CD14-positive monocyte (primary cell): Measurements from ENCODE around the gene ANKRD26. TPM values are rescaled to one million over a fixed set of nuclear protein-coding genes. Genes with fewer than 3 reads are reported as not detected.

Experiments used
- DNase-seq, 3 donors: peaks; one replicate each; pipeline ENCODE4 v3.0.0-alpha.2; 2011 to 2022
- H2AFZ ChIP-seq: 2 replicates; pipeline ENCODE4 v1.6.0; 2012; ENCODE audit warnings: mild to moderate bottlenecking, low read depth, low read length, inconsistent platforms; ENCODE audit not compliant: insufficient read depth, poor library complexity, severe bottlenecking
- H3K27ac ChIP-seq, 2 donors: 1 replicate in 1 of 2; 2 replicates in 1 of 2; pipeline ENCODE4 v1.5.1; 2012 to 2013; ENCODE audit warnings: low read length in 2 of 2, control low read depth in 1 of 2, inconsistent platforms in 1 of 2, low read depth in 1 of 2, mild to moderate bottlenecking in 1 of 2
- H3K27me3 ChIP-seq, 2 donors: one replicate each; pipeline versions ENCODE4 v1.6.0 to v1.6.1; 2011 to 2013; ENCODE audit warnings: low read length in 2 of 2; ENCODE audit not compliant: control insufficient read depth in 2 of 2, insufficient read depth in 2 of 2
- H3K36me3 ChIP-seq, 2 donors: replicated peaks in 1 of 2; 1 replicate in 1 of 2; 2 replicates in 1 of 2; pipeline versions ENCODE4 v1.5.1 to v1.6.1; 2012 to 2013; ENCODE audit warnings: low read length in 2 of 2, control low read depth in 1 of 2, inconsistent platforms in 1 of 2, mild to moderate bottlenecking in 1 of 2; ENCODE audit not compliant: insufficient read depth in 2 of 2, control insufficient read depth in 1 of 2
- H3K4me1 ChIP-seq, 2 donors: 1 replicate in 1 of 2; 2 replicates in 1 of 2; pipeline versions ENCODE4 v1.5.1 to v1.6.1; 2012 to 2013; ENCODE audit warnings: low read length in 2 of 2, control low read depth in 1 of 2, inconsistent platforms in 1 of 2, mild to moderate bottlenecking in 1 of 2, moderate library complexity in 1 of 2; ENCODE audit not compliant: insufficient read depth in 2 of 2, control insufficient read depth in 1 of 2
- H3K4me2 ChIP-seq: replicated peaks from 2 replicates; pipeline ENCODE3; 2012; ENCODE audit warnings: low read length, moderate library complexity, mild to moderate bottlenecking; ENCODE audit not compliant: poor library complexity, severe bottlenecking; ENCODE audit errors: extremely low read depth
- H3K4me3 ChIP-seq, 3 experiments: fragments of 200-600 bp in 1 of 3; sonication (generic) in 1 of 3; replicated peaks in 1 of 3; 1 replicate in 2 of 3; 2 replicates in 1 of 3; pipeline ENCODE4 v1.5.1; 2011 to 2013; ENCODE audit warnings: low read length in 3 of 3, mild to moderate bottlenecking in 3 of 3, control low read depth in 2 of 3, low read depth in 2 of 3, inconsistent platforms in 1 of 3, moderate library complexity in 1 of 3
- H3K79me2 ChIP-seq: 2 replicates; pipeline ENCODE4 v1.6.0; 2012; ENCODE audit warnings: mild to moderate bottlenecking, control low read depth, inconsistent platforms, low read length, moderate library complexity; ENCODE audit not compliant: insufficient read depth
- H3K9ac ChIP-seq: 2 replicates; pipeline ENCODE4 v1.6.0; 2017; ENCODE audit warnings: low read length, mild to moderate bottlenecking; ENCODE audit not compliant: insufficient read depth, poor library complexity, severe bottlenecking
- H3K9me3 ChIP-seq, 2 donors: replicated peaks in 1 of 2; 1 replicate in 1 of 2; 2 replicates in 1 of 2; pipeline versions ENCODE4 v1.5.1 to v1.6.1; 2012 to 2013; ENCODE audit warnings: low read length in 2 of 2, control low read depth in 1 of 2; ENCODE audit not compliant: control insufficient read depth in 1 of 2, insufficient read depth in 1 of 2
- H4K20me1 ChIP-seq: 2 replicates; pipeline ENCODE4 v1.6.0; 2012; ENCODE audit warnings: mild to moderate bottlenecking, low read length, control low read depth, moderate library complexity; ENCODE audit not compliant: insufficient read depth
- H3K27ac Mint-ChIP-seq, 7 donors: one replicate each; pipeline ENCODE4 v1.8.0; 2020; ENCODE audit warnings: mild to moderate bottlenecking in 7 of 7, mixed read lengths in 7 of 7, moderate library complexity in 6 of 7, inconsistent platforms in 2 of 7
- H3K27me3 Mint-ChIP-seq, 3 donors: one replicate each; pipeline ENCODE4 v1.8.0; 2021 to 2022; ENCODE audit warnings: low read depth in 3 of 3, mild to moderate bottlenecking in 3 of 3, mixed read lengths in 3 of 3, moderate library complexity in 3 of 3, inconsistent platforms in 1 of 3
- H3K36me3 Mint-ChIP-seq, 2 donors: one replicate each; pipeline ENCODE4 v1.8.0; 2020; ENCODE audit warnings: mixed read lengths in 2 of 2, inconsistent platforms in 1 of 2, mild to moderate bottlenecking in 1 of 2
- H3K4me1 Mint-ChIP-seq: one replicate; pipeline ENCODE4 v1.8.0; 2020; ENCODE audit warnings: mild to moderate bottlenecking, mixed read lengths
- H3K4me3 Mint-ChIP-seq, 2 donors: one replicate each; pipeline ENCODE4 v1.8.0; 2020; ENCODE audit warnings: mild to moderate bottlenecking in 2 of 2, mixed read lengths in 2 of 2, moderate library complexity in 1 of 2
- H3K9me3 Mint-ChIP-seq, 7 donors: one replicate each; pipeline ENCODE4 v1.8.0; 2020 to 2022; ENCODE audit warnings: mixed read lengths in 7 of 7, mild to moderate bottlenecking in 6 of 7, moderate library complexity in 6 of 7, inconsistent platforms in 2 of 7
- CTCF ChIP-seq: fragments of 200-600 bp; IDR thresholded peaks from one replicate; pipeline ENCODE4 v1.8.0; 2022; ENCODE audit warnings: antibody characterized with exemption, mild to moderate bottlenecking
- WGBS: methylation state at CpG from one replicate; pipeline ENCODE4 v1.1.5; 2013; ENCODE audit warnings: missing lambda C conversion rate; ENCODE audit not compliant: insufficient coverage; 5-methylcytosine and 5-hydroxymethylcytosine counted together
- intact Hi-C, 2 donors: fragments of 100-400 bp; cut with micrococcal nuclease; formaldehyde crosslinking; loops; one replicate each; pipeline versions ENCODE4 v1.15.0 to v1.15.1; 2023
- polyA plus RNA-seq, 3 donors: library from polyadenylated mRNA; depleted of rRNA in 1 of 3; unstranded in 2 of 3; stranded (reverse) in 1 of 3; fragments of 300-500 nt in 2 of 3; fragments of >200 nt in 1 of 3; fragmentation: Illumina TruSeq in 2 of 3; gene quantifications; 1 replicate in 2 of 3; 2 replicates in 1 of 3; pipeline ENCODE4 v1.2.3, GENCODE V29; 2012 to 2021

Gene ANKRD26
- polyA plus RNA-seq, 3 donors, result 0.36 to 0.73 (median 0.36) TPM

- no peak for DNase-seq
- intact Hi-C loops, result no loop called here
- Histone ChIP-seq H4K20me1 (no peaks in the 10 kb centered on the region), H3K79me2 (no peaks in the 10 kb centered on the region), H3K36me3 (peaks cover 0 to 14% of the 10 kb centered on the region in 2 donors), H3K4me1 (no peaks in the 10 kb centered on the region), H3K9me3 (no peaks in the 10 kb centered on the region), H3K4me2 (no peak overlapping the region), H3K4me3 (no peak overlapping the region), H3K27me3 (no peaks in the 10 kb centered on the region), H3K27ac (no peak overlapping the region), H3K9ac (no peak overlapping the region), H2AFZ (no peak overlapping the region)
- 80% methylated on average over 1 of the region's 4 CpGs for WGBS
- no peaks in the 10 kb centered on the region for H3K4me1 Mint-ChIP-seq
- no peak overlapping the region for H3K27ac Mint-ChIP-seq
- H3K27me3 Mint-ChIP-seq, result no peaks in the 10 kb centered on the region
- no peaks in the 10 kb centered on the region for H3K9me3 Mint-ChIP-seq
- no peak overlapping the region for H3K4me3 Mint-ChIP-seq
- TF ChIP-seq CTCF, result no peak
- H3K36me3 Mint-ChIP-seq, result peaks cover 14 to 18% of the 10 kb centered on the region in 2 donors
Observed at GRCh38 chr10:27019827-27020226, 80.5 kb downstream of the ANKRD26 start.

DNA sequence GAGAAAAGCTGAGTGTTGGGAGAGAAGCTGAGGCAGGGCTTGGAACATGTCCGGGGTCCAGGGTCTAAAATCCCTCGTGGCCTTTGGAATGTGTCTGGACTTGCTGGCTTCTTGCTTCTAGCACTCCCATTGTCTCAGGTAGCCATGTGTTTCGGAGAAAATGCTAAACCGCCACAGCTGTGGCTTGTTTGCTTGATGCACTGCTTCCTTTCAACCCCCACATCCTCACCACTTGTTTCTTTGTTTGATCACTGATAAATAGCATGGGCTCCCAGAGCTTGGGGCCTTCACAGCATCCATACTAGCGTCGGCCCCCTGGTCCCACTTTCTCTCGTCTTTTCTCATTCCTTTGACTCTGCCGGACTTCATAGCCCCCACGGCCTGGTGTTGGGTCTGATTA, 102.7 kb downstream of the ANKRD26 start:
- peaks cover 0 to 2% (median 0%) of the 10 kb centered on the region in 3 donors for H3K27me3 Mint-ChIP-seq
- Histone ChIP-seq H3K79me2 (no peaks in the 10 kb centered on the region), H3K4me1 (no peaks in the 10 kb centered on the region), H3K27me3 (no peaks in the 10 kb centered on the region), H2AFZ (no peak overlapping the region), H3K9ac (no peak overlapping the region), H3K4me2 (no peak overlapping the region), H3K9me3 (peaks cover 0 to 9% of the 10 kb centered on the region in 2 donors), H3K4me3 (no peak overlapping the region), H3K36me3 (no peaks in the 10 kb centered on the region), H3K27ac (no peak overlapping the region), H4K20me1 (no peaks in the 10 kb centered on the region)
- no peak overlapping the region for H3K4me3 Mint-ChIP-seq
- no peak overlapping the region for H3K27ac Mint-ChIP-seq
- no peak for DNase-seq
- intact Hi-C loops, result no loop called here
- peaks cover 3 to 8% of the 10 kb centered on the region in 2 donors for H3K36me3 Mint-ChIP-seq
- peaks cover 7 to 18% (median 12%) of the 10 kb centered on the region in 7 donors for H3K9me3 Mint-ChIP-seq
- TF ChIP-seq CTCF, result no peak
- H3K4me1 Mint-ChIP-seq, result no peaks in the 10 kb centered on the region
- WGBS, result 100% methylated on average over 2 of the region's 9 CpGs
